ENCODE results near the gene BZW2. TPM values are rescaled to one million over a fixed set of nuclear protein-coding genes. Genes with fewer than 3 reads are reported as not detected.

Gene BZW2
- total and polyA plus RNA-seq, 2 of the 13 experiments (the other 11 are each of a cell fraction or from before 2014, with no cell fraction given), result 21.8 to 95.2 TPM

GRCh38 chr7:16693601-16694318 lies 47.8 kb downstream of the BZW2 start (continued):
- TF ChIP-seq HIC2 (CRISPR knock-in tag; IDR thresholded peaks at IDR 0.05; ENCODE audit: low read depth) (no peak), RERE (CRISPR knock-in tag; IDR thresholded peaks at IDR 0.05; ENCODE audit: low read depth) (no peak), HNF1A (IDR thresholded peaks at IDR 0.05; ENCODE audit: low read depth) (no peak), HNF1A (CRISPR knock-in tag; IDR thresholded peaks at IDR 0.05; ENCODE audit: borderline replicate concordance) (no peak), ZNF383 (CRISPR knock-in tag; IDR thresholded peaks at IDR 0.05; ENCODE audit: borderline replicate concordance) (no peak), DBP (CRISPR knock-in tag; IDR thresholded peaks at IDR 0.05; ENCODE audit: not compliant biosample characterization) (no peak), POLR2G (IDR thresholded peaks at IDR 0.05; ENCODE audit: low read depth, low read length) (no peak)
